KOPT-K1 (cell line): Measurements from ENCODE around the gene RBM46.
"Not testable (repeated sequence)": the region's sequence is repeated elsewhere in the genome, so short reads cannot be mapped to it uniquely, and the experiment has no call there.

Source experiments
- H3K27ac ChIP-seq: fragments of 200-600 bp; sonication (generic); 2 replicates; pipeline ENCODE4 v1.5.1; 2016; ENCODE audit warnings: antibody characterized with exemption, mild to moderate bottlenecking, low read depth, low read length; ENCODE audit not compliant: poor library complexity, severe bottlenecking
- H3K36me3 ChIP-seq: fragments of 200-600 bp; sonication (generic); 2 replicates; pipeline ENCODE4 v1.5.1; 2017; ENCODE audit warnings: antibody characterized with exemption, mild to moderate bottlenecking, low read length, moderate library complexity; ENCODE audit not compliant: insufficient read depth
- H3K9me3 ChIP-seq: fragments of 200-600 bp; sonication (generic); 2 replicates; pipeline ENCODE4 v1.5.1; 2017; ENCODE audit warnings: antibody characterized with exemption, low read length, mild to moderate bottlenecking; ENCODE audit not compliant: insufficient read depth, poor library complexity, severe bottlenecking

Gene RBM46

DNA sequence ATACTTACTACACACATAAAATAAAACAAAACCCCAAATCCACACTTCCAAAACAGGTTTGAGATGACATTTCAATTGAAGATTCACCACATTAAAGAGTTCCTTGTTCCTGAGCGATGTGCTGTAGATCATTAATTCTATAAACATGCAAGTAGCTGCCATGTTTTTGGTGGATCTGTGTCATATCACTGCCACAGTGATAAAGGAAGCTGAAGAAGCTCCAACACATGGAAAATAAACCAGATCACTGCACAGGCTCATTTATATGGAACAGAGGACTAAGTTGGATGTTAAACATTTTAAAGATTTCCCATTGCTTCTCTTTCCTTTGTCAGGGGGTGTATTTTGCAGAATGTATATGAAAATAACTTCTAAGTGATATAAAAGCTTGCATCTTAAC lies 2.8 kb upstream of the RBM46 start:
- H3K9me3 ChIP-seq, result no peaks in the 10 kb centered on the region
- no peak overlapping the region for H3K27ac ChIP-seq
- H3K36me3 ChIP-seq, result no peaks in the 10 kb centered on the region

DNA sequence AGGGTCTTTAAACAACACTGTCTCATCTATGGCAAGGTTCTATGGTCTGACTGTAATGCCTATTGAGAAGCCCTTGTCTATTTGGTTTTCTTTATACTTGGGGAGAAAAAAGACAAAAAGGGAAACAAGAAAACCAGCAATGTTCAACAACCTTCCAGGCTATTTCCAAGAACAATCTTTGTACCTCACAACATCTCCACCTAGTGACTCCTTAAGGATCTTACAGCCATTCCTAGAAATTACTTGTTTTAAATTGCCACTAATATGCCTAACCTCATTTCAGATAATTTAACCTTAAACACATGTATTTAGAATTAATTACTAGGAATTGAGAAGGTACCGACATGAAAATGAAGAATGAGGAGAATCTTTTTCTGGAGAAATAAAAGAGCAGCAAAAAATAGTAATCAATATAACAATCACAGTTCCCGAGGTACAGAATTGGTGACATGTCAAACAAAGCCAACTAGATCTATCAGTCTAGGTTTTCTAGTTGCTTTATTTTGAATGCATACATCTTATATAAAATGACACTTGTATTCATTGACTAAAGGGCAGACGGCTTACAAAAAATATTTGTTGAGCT lies 1.6 kb upstream of the RBM46 start:
- Histone ChIP-seq H3K9me3 (no peaks in the 10 kb centered on the region), H3K36me3 (no peaks in the 10 kb centered on the region), H3K27ac (no peak overlapping the region)

DNA sequence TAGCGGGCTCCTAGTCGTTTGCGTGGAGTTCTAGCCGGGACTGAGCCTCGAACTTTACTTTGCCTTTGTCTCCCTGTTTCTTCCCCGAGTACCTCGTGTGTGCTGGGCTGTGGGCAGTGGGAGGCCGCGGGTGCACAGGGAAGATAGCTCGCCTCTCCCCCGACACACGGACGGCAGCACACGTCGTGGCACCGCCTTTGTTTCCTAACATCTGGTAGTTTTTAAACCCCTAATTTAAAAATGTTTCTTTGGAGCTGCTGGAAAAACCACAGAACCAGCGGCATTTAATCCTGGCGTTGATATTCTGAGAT lies 866 bp downstream of the RBM46 start:
- H3K36me3 ChIP-seq, result no peaks in the 10 kb centered on the region
- H3K27ac ChIP-seq, result no peak overlapping the region
- H3K9me3 ChIP-seq, result no peaks in the 10 kb centered on the region

DNA sequence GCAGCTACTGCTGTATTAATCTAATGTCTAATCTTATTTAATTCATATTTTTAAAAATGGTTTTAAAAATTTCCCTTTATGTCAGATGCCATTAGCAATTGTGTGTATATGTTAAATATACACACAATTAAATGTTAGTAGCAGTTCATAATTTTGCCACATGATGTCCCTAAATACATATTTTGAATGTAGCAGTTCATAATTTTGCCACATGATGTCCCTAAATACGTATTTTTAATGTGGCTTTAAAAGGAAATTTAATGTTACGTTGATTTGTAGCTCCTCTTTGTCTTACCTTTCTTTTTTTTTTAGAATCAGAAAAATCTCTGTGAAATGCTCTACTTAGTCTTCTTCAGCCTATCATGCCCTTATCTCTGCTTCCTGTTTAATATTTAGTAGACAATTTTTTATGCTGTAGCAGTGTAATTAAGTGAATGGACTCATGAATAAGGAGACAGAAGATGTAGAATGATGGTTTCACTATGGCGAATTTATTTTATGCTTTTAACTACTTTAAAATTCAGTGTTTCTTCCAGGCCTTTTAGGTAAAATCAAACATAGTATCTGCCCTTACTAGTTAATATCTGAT lies 26.1 kb downstream of the RBM46 start:
- H3K27ac ChIP-seq, result no peak overlapping the region
- no peaks in the 10 kb centered on the region for H3K36me3 ChIP-seq
- no peaks in the 10 kb centered on the region for H3K9me3 ChIP-seq

DNA sequence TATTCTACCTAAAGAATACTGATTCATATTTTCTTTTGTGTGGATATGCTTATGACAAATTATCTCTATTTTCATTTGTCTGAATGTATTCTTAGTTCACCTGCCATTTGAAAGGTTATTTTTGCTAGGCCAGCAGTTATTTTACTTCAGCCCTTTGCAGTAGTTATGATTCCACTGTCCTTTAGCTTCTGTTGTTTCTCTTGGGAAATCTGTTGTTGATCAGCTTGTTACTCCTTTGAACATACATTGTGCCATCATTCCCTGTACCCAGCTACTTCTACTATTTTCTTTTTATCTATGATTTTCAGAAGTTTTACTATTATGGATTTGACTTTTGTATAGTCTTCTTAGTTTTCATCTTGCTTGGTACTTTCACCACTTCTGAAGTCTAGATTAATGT lies 37.2 kb downstream of the RBM46 start:
- Histone ChIP-seq H3K36me3 (no peaks in the 10 kb centered on the region), H3K27ac (no peak overlapping the region), H3K9me3 (no peaks in the 10 kb centered on the region)

DNA sequence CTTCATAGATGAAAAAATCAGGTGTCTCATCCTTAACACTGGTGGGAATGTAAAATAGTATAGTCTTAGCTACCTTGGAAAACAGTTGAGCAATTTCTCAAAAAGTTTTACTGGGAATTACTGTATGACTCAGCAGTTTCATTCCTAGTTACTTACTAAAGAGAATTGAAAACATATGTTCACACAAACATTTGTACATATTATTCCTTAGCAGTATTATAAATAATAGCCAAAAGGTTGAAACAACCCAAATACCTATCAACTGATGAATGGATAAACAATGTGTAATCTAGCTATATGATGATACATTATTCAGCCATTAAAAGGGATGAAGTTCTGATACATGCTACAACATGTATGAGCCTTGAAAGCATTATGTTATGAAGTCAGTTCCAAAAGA lies 41.7 kb downstream of the RBM46 start:
- Histone ChIP-seq H3K9me3 (no peaks in the 10 kb centered on the region), H3K27ac (no peak overlapping the region)

DNA sequence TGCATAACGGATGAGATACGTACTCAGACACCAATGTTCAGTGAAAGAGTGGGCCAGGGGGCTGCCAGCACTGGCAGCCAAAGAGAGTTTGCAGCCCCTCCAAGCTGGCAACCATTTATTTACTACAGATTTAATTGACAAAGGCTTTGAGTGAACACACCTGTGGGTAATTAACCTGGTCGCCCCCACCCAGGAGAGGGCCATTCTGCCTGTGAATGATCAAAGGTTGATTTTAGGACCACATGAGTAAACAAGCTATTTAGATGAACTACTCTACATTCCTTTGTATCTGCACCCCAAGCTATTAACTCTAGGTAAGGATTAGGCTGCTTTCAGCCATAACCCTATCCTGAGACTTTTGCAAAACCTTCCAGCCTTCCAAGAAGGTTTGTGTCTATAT lies 55.0 kb downstream of the RBM46 start:
- Histone ChIP-seq H3K27ac (no peak overlapping the region), H3K9me3 (peaks cover 5% of the 10 kb centered on the region), H3K36me3 (no peaks in the 10 kb centered on the region)

More for the DNA sequence above, 41.7 kb downstream of the RBM46 start:
- no peaks in the 10 kb centered on the region for H3K36me3 ChIP-seq

DNA sequence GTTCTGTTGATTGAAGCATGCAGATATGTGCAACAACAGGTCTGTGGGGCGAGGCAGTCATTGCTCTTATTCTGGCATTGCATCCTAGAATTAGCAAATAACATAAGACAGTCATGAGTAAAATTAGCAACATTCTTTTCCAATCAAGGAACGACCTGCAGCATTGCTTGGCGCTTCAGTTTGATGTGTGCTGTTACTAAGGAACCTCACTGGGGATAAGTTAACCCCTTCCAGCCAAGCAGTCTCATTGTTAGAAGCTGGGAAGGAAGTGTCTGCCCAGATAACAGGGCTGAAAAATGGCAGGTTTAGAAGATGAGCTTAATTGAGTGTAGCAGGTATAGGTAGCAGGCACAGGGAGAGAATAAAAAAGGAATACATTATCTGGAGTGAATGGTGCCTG lies 55.4 kb downstream of the RBM46 start:
- peaks cover 5% of the 10 kb centered on the region for H3K9me3 ChIP-seq
- no peaks in the 10 kb centered on the region for H3K36me3 ChIP-seq
- no peak overlapping the region for H3K27ac ChIP-seq

DNA sequence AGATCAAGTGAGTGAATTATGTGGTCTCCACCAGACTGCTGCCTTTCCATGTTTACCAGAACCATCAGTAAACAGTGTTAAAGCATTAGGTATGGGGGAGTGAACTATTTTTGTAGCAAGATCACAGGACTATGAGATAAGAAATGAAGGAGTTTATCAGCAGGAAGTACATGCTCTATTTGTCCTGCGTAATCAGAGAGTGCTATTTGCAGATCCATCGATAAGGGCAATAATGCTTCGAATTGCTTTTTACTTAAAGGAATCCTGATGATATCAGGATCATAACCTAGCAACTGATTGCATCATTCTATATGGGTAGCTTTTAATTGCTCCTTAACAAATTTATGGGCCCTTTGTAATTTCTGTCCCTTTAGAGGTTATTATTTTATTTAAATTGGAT lies 57.1 kb downstream of the RBM46 start:
- Histone ChIP-seq H3K9me3 (peaks cover 5% of the 10 kb centered on the region), H3K27ac (no peak overlapping the region), H3K36me3 (no peaks in the 10 kb centered on the region)

DNA sequence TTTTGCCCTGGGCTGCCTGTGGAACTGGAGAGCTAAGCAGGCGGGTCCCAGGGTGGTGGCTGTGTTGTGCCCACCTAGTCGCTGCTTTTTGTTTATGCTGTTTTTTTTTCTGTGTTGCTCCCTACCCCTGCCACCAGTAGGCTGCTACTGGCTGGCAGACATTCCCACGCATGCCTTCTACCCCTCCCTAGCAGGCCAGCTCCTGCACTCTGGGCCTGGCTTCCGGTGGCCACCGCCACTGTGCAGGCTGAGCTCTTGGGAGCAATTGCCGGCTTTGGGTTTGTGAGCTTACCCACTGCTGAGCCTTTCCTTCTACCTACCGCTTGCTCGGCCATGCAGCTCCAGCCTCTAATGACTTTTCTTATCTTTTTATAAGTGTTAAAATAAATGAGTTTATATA lies 57.6 kb downstream of the RBM46 start:
- no peak overlapping the region for H3K27ac ChIP-seq
- peaks cover 5% of the 10 kb centered on the region for H3K9me3 ChIP-seq
- H3K36me3 ChIP-seq, result no peaks in the 10 kb centered on the region

DNA sequence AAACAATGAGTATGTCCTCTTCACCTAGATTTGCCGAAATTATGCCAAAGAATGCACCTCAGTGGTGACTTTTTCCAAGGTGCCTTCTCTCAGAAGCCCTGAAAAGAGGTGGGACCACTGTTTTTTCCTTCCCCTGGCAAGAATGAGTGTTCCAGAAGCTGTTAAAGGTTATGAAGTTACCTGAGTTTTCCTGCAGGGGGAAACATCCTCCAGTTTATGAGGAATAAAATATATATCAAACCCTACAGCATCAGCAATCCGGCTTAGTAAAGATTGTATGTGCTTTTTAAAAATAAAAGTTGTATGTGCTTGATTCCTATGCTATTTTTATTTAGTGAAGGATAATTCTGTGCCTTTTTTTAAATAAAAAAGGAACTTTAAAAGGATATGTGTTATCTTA lies 73.3 kb downstream of the RBM46 start:
- Histone ChIP-seq H3K36me3 (no peaks in the 10 kb centered on the region), H3K27ac (no peak overlapping the region)

DNA sequence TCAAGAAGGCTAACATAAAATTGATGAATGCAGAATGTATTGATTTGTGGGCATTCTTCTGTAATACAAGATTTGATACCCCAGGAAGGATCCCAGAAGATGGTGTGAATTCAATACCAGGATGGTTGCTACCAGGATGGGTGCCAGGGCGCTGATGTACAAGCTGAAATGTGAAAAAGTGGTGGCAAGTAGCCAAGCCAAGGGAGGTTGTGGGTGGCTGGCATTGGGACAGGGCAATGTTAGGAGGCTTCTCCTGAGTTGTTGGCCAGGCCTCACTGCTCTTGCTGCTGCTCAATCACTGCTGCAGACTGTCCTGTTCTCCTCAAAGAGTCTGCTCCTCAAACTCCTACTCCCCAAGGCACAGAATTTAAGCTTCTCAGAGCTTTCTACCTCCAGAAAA lies 77.1 kb downstream of the RBM46 start:
- H3K9me3 ChIP-seq, result no peaks in the 10 kb centered on the region
- H3K27ac ChIP-seq, result no peak overlapping the region

More for the DNA sequence above, 73.3 kb downstream of the RBM46 start:
- no peaks in the 10 kb centered on the region for H3K9me3 ChIP-seq

DNA sequence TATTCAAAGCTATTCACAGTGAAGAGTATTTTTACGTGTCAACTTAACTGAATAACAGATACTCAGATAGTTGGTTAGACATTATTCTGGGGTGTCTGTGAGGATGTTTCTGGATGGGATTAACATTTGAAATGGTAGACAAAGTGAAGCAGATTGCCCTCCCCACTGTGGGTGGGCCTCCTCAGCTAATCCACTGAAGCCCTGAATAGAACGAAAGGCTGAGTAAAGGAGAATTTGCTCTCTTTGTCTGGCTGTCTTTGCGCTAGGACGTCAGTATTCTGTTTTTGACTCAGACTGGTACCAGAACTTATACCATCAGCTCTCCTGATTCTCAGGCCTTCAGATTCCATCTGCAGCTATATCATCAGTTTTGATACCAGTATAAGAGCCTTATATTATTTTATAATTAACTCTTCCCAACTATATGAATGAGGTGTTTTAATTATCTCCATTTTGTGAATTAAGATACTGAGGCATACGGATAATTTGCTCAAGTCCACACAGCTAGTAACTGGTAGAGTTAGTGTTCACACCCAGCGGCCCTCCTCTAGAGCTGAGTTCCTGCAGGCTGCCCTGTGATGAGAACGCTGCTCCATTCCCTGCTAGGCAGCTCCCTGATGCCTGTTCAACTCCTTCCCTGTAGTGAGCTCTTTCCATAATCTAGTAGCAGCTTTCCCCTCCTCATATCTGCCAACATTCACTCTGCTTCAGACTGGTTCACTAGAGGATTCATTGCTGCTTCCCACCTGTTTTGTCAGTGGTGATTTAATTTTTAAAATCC lies 87.5 kb downstream of the RBM46 start:
- Histone ChIP-seq H3K9me3 (peaks cover 4% of the 10 kb centered on the region), H3K36me3 (no peaks in the 10 kb centered on the region), H3K27ac (no peak overlapping the region)

More for the DNA sequence above, 77.1 kb downstream of the RBM46 start:
- H3K36me3 ChIP-seq, result no peaks in the 10 kb centered on the region

DNA sequence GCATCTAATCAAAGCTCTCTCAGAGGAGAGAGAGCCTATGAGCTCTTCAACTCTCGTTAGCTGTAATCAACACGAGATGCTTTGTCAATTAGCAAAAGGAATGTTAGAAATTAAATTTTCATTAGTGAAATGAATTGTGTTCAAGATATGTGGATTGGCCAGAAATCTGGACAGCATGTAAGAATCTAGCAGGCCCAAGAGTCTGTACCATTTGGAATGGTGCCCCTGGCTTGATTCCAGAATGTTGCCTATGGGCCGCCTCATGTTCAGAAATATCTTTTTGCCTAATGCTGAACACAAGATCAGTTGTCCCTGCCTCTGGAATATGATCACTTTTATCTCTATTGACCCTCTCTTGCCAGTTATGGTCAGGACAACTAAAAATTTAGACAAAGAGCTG lies 88.2 kb downstream of the RBM46 start:
- H3K9me3 ChIP-seq, result peaks cover 11% of the 10 kb centered on the region

DNA sequence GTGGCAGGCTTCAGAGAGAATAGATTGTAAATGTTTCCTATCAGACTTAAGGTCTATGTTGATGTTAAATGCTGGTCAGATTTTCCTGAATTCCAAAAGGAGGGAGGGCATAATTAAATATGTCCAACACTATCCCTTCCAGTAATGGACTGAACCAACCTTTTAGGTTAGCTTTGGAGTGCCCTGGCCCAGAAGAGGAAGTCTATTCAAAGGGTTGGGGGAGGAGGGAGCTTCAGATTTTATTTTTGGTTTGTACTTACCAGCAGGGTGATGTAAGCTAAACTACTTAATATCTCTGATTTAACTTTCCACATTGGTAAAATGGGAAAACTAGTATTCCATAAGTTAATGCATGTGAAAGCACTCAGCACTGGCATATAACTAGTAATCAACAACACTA lies 91.1 kb downstream of the RBM46 start:
- H3K9me3 ChIP-seq, result peaks cover 12% of the 10 kb centered on the region
- H3K36me3 ChIP-seq, result no peaks in the 10 kb centered on the region
- no peak overlapping the region for H3K27ac ChIP-seq

More for the DNA sequence above, 88.2 kb downstream of the RBM46 start:
- no peak overlapping the region for H3K27ac ChIP-seq
- no peaks in the 10 kb centered on the region for H3K36me3 ChIP-seq

DNA sequence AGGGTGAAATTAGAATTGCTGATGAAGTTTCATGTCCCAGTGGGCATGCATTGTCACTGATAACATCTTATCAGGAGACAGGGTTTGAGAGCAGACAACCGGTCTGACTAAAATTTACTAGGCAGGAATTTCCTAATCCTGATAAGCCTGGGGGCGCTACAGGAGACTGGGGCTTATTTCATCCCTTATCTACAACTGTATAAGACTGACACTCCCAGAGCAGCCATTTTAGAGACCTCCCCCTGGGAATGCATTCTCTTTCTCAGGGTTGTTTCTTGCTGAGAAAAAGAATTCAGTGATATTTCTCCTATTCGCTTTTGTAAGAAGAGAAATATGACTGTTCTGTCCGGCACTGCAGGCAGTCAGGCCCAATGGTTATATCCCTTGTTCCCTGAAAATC lies 93.0 kb downstream of the RBM46 start:
- not testable (repeated sequence) for H3K27ac ChIP-seq, H3K36me3 ChIP-seq
- peaks cover 12% of the 10 kb centered on the region for H3K9me3 ChIP-seq
